ENCODE measurements around the gene ZNF71.

DNA sequence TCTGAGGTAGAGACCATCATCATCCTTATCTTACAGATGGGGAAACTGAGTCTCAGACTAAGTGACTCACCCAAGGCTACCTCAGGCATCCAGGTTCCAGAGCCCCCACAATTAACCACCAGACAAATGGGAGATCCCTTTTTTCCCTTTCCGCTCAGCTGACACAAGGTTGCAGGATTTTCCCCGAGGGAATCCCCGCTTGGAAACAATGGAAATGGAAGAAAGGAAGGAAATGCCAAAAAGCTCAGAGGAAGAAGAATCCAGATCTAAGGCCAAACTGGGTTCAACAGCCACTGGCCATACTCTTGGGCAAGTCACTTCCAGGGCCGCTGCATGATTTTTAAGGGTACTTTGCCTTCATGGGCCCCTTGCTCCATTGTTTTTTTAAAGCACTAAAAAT, 1.6 kb downstream of the ZNF71 start:
- TF ChIP-seq, protein P1, sequence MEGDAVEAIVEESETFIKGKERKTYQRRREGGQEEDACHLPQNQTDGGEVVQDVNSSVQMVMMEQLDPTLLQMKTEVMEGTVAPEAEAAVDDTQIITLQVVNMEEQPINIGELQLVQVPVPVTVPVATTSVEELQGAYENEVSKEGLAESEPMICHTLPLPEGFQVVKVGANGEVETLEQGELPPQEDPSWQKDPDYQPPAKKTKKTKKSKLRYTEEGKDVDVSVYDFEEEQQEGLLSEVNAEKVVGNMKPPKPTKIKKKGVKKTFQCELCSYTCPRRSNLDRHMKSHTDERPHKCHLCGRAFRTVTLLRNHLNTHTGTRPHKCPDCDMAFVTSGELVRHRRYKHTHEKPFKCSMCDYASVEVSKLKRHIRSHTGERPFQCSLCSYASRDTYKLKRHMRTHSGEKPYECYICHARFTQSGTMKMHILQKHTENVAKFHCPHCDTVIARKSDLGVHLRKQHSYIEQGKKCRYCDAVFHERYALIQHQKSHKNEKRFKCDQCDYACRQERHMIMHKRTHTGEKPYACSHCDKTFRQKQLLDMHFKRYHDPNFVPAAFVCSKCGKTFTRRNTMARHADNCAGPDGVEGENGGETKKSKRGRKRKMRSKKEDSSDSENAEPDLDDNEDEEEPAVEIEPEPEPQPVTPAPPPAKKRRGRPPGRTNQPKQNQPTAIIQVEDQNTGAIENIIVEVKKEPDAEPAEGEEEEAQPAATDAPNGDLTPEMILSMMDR (optimal IDR thresholded peaks at IDR 0.05 in 1 of 3, IDR thresholded peaks at IDR 0.05 in 1 of 3, conservative IDR thresholded peaks at IDR 0.05 in 1 of 3; ENCODE audit: extremely low read depth in 1 of 3, insufficient read depth in 2 of 3, low read length in 3 of 3): no peak
- no peak for TF ChIP-seq EZH2 (IDR thresholded peaks at IDR 0.05; ENCODE audit: low read length)

Data from keratinocyte (primary cell).